ENCODE results near the gene DAB2IP. TPM values are rescaled to one million over a fixed set of nuclear protein-coding genes. Genes with fewer than 3 reads are reported as not detected.

Gene DAB2IP
- total RNA-seq, 1 donor from 2014 or later, result 41.7 TPM

GRCh38 chr9:121755581-121755980 lies 104.1 kb downstream of the DAB2IP start:
- no peak overlapping the region for H3K27ac Mint-ChIP-seq (ENCODE audit: unreplicated experiment)
- FAIRE-seq, result no peak

DNA sequence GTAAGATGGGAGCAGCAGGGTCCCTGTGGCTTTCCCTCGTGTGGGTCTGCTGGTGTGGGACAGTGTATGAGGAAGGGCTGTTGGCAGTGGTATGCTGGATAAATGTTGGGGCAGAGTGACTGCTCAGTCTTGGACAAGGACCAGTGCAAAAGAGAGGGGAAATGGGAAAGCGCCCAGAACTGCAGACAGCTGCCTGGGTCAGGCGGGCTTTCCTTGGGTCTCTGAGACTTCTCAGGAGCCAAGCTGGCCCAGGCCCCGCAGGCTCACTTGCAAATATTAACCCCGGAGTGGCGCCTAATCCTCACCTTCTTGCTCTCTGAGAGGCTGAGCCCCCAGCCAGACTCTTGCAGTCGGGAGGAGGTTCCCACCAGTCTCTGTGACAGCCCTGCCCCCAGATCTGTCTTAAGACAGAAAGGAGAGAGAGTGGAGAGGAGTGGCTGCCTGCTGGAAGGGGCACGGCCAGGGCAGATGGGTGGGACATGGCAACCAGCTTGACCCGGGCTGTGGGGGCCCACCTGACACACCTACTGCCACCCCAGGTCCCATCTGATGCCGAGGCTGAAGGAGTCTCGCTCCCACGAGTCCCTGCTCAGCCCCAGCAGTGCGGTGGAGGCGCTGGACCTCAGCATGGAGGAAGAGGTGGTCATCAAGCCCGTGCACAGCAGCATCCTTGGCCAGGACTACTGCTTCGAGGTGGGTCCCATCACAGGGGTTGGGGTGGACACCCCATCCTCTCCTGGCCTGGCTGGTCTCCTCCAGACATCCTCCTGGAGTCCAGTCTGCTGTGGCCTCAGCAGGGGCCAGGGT lies 105.2 kb downstream of the DAB2IP start:
- Mint-ChIP-seq H3K4me1 (ENCODE audit: low read depth, unreplicated experiment) (peaks cover 5% of the 10 kb centered on the region), H3K36me3 (ENCODE audit: low read depth, unreplicated experiment) (peaks cover 18% of the 10 kb centered on the region), H3K4me3 (ENCODE audit: unreplicated experiment) (no peak overlapping the region), H3K27me3 (ENCODE audit: low read depth, unreplicated experiment) (no peaks in the 10 kb centered on the region), H3K27ac (ENCODE audit: unreplicated experiment) (no peak overlapping the region), H3K9me3 (ENCODE audit: unreplicated experiment) (no peaks in the 10 kb centered on the region)
- Histone ChIP-seq H3K27ac (ENCODE audit: low read depth, low read length) (no peak overlapping the region), H3K36me3 (ENCODE audit: insufficient read depth, low read length) (peaks cover 2% of the 10 kb centered on the region), H4K20me1 (ENCODE audit: insufficient read depth, low read length) (peaks cover 74% of the 10 kb centered on the region), H3K9ac (ENCODE audit: low read length) (no peak overlapping the region), H3K4me3 (ENCODE audit: insufficient read depth, low read depth, low read length) (no peak overlapping the region), H2AFZ (ENCODE audit: low read depth, low read length) (no peak overlapping the region), H3K4me2 (ENCODE audit: low read length) (no peak overlapping the region), H3K79me2 (ENCODE audit: insufficient read depth, low read length) (peaks cover 47% of the 10 kb centered on the region), H3K27me3 (ENCODE audit: insufficient read depth, low read length) (no peaks in the 10 kb centered on the region), H3K4me1 (ENCODE audit: insufficient read depth, low read length) (no peaks in the 10 kb centered on the region), H3K9me3 (ENCODE audit: insufficient read depth, low read depth, low read length) (no peaks in the 10 kb centered on the region)
- DNase-seq (ENCODE audit: low read depth) (no peak), FAIRE-seq (no peak)
- TF ChIP-seq, protein P1, sequence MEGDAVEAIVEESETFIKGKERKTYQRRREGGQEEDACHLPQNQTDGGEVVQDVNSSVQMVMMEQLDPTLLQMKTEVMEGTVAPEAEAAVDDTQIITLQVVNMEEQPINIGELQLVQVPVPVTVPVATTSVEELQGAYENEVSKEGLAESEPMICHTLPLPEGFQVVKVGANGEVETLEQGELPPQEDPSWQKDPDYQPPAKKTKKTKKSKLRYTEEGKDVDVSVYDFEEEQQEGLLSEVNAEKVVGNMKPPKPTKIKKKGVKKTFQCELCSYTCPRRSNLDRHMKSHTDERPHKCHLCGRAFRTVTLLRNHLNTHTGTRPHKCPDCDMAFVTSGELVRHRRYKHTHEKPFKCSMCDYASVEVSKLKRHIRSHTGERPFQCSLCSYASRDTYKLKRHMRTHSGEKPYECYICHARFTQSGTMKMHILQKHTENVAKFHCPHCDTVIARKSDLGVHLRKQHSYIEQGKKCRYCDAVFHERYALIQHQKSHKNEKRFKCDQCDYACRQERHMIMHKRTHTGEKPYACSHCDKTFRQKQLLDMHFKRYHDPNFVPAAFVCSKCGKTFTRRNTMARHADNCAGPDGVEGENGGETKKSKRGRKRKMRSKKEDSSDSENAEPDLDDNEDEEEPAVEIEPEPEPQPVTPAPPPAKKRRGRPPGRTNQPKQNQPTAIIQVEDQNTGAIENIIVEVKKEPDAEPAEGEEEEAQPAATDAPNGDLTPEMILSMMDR (IDR thresholded peaks at IDR 0.05; ENCODE audit: insufficient read depth, low read depth, low read length), result no peak
- no peak for TF ChIP-seq EZH2 (IDR thresholded peaks at IDR 0.05; ENCODE audit: insufficient read depth, low read length)

More at GRCh38 chr9:121755581-121755980, 104.1 kb downstream of the DAB2IP start:
- peaks cover 2% of the 10 kb centered on the region for H3K36me3 ChIP-seq (ENCODE audit: insufficient read depth, low read length)
- H3K9ac ChIP-seq (ENCODE audit: low read length), result no peak overlapping the region
- no peak overlapping the region for H3K4me2 ChIP-seq (ENCODE audit: low read length)
- no peak for DNase-seq (ENCODE audit: low read depth)
- TF ChIP-seq, protein P1 (IDR thresholded peaks at IDR 0.05; ENCODE audit: insufficient read depth, low read depth, low read length), result no peak
- TF ChIP-seq EZH2 (IDR thresholded peaks at IDR 0.05; ENCODE audit: insufficient read depth, low read length), result no peak
- H3K4me3 ChIP-seq (ENCODE audit: insufficient read depth, low read depth, low read length), result no peak overlapping the region
- Mint-ChIP-seq H3K9me3 (ENCODE audit: unreplicated experiment) (no peaks in the 10 kb centered on the region), H3K4me1 (ENCODE audit: low read depth, unreplicated experiment) (peaks cover 10% of the 10 kb centered on the region), H3K4me3 (ENCODE audit: unreplicated experiment) (no peak overlapping the region), H3K27me3 (ENCODE audit: low read depth, unreplicated experiment) (no peaks in the 10 kb centered on the region), H3K36me3 (ENCODE audit: low read depth, unreplicated experiment) (peaks cover 15% of the 10 kb centered on the region)
- H4K20me1 ChIP-seq (ENCODE audit: insufficient read depth, low read length), result peaks cover 85% of the 10 kb centered on the region
- H3K79me2 ChIP-seq (ENCODE audit: insufficient read depth, low read length), result peaks cover 58% of the 10 kb centered on the region
- H3K27ac ChIP-seq (ENCODE audit: low read depth, low read length), result no peak overlapping the region
- H3K9me3 ChIP-seq (ENCODE audit: insufficient read depth, low read depth, low read length), result no peaks in the 10 kb centered on the region
- no peaks in the 10 kb centered on the region for H3K4me1 ChIP-seq (ENCODE audit: insufficient read depth, low read length)
- H3K27me3 ChIP-seq (ENCODE audit: insufficient read depth, low read length), result no peaks in the 10 kb centered on the region
- H2AFZ ChIP-seq (ENCODE audit: low read depth, low read length), result no peak overlapping the region

GRCh38 chr9:121757281-121757585 lies 105.8 kb downstream of the DAB2IP start:
- Mint-ChIP-seq H3K9me3 (ENCODE audit: unreplicated experiment) (no peaks in the 10 kb centered on the region), H3K27me3 (ENCODE audit: low read depth, unreplicated experiment) (no peaks in the 10 kb centered on the region), H3K27ac (ENCODE audit: unreplicated experiment) (no peak overlapping the region), H3K4me3 (ENCODE audit: unreplicated experiment) (no peak overlapping the region), H3K36me3 (ENCODE audit: low read depth, unreplicated experiment) (peaks cover 20% of the 10 kb centered on the region), H3K4me1 (ENCODE audit: low read depth, unreplicated experiment) (peaks cover under 1% of the 10 kb centered on the region)
- Histone ChIP-seq H3K4me1 (ENCODE audit: insufficient read depth, low read length) (no peaks in the 10 kb centered on the region), H3K79me2 (ENCODE audit: insufficient read depth, low read length) (peaks cover 41% of the 10 kb centered on the region), H2AFZ (ENCODE audit: low read depth, low read length) (no peak overlapping the region), H3K27me3 (ENCODE audit: insufficient read depth, low read length) (no peaks in the 10 kb centered on the region), H3K9me3 (ENCODE audit: insufficient read depth, low read depth, low read length) (no peaks in the 10 kb centered on the region), H3K4me3 (ENCODE audit: insufficient read depth, low read depth, low read length) (no peak overlapping the region), H3K4me2 (ENCODE audit: low read length) (no peak overlapping the region), H4K20me1 (ENCODE audit: insufficient read depth, low read length) (peaks cover 71% of the 10 kb centered on the region), H3K27ac (ENCODE audit: low read depth, low read length) (no peak overlapping the region), H3K36me3 (ENCODE audit: insufficient read depth, low read length) (peaks cover 2% of the 10 kb centered on the region), H3K9ac (ENCODE audit: low read length) (no peak overlapping the region)
- no peak for TF ChIP-seq EZH2 (IDR thresholded peaks at IDR 0.05; ENCODE audit: insufficient read depth, low read length)
- TF ChIP-seq, protein P1 (IDR thresholded peaks at IDR 0.05; ENCODE audit: insufficient read depth, low read depth, low read length), result no peak
- no peak for FAIRE-seq
- DNase-seq (ENCODE audit: low read depth), result no peak
